Mammary epithelial cell (primary cell): Measurements from ENCODE around the gene MDH1.

Experiments used
- CTCF ChIP-seq, 2 donors: IDR thresholded peaks in 1 of 2; conservative IDR thresholded peaks in 1 of 2; 2 replicates each; pipeline ENCODE4 v1.5.1; 2011 to 2012; ENCODE audit warnings: inconsistent platforms in 2 of 2, low read length in 2 of 2, mild to moderate bottlenecking in 2 of 2, control low read depth in 1 of 2, low read depth in 1 of 2; ENCODE audit not compliant: insufficient read depth in 1 of 2; ENCODE audit errors: extremely low read depth in 1 of 2
- EZH2 ChIP-seq: IDR thresholded peaks from 2 replicates; pipeline ENCODE4 v1.6.1; 2012; ENCODE audit warnings: low read length, inconsistent platforms, borderline replicate concordance

- TF ChIP-seq CTCF (conservative IDR thresholded peaks at IDR 0.05 in 1 of 2, IDR thresholded peaks at IDR 0.05 in 1 of 2; ENCODE audit: extremely low read depth in 1 of 2, insufficient read depth in 1 of 2, low read depth in 1 of 2, low read length in 2 of 2) (no peak), EZH2 (no peak)
Measured at GRCh38 chr2:63628403-63628942, 39.7 kb downstream of the MDH1 start.
